ENCODE results near the gene SELENOS. TPM values are rescaled to one million over a fixed set of nuclear protein-coding genes. Genes with fewer than 3 reads are reported as not detected.

SELENOS gene
- 47.1 TPM for polyA plus RNA-seq (2013, experiment 1 of 2)
- 48.2 TPM for polyA plus RNA-seq (2013, experiment 2 of 2)

- Histone ChIP-seq H3K36me3 (ENCODE audit: control insufficient read depth, insufficient read depth, low read length) (peaks cover 15% of the 10 kb centered on the region), H3K4me1 (ENCODE audit: control insufficient read depth, low read depth, low read length) (no peaks in the 10 kb centered on the region), H3K79me2 (ENCODE audit: control insufficient read depth, insufficient read depth, low read length) (peaks cover 15% of the 10 kb centered on the region), H3K23ac (ENCODE audit: low read length) (no peak within 1 kb of the TSS), H3K9ac (ENCODE audit: low read length) (peak within 1 kb of the TSS; percentile 84), H2BK120ac (ENCODE audit: low read depth, low read length) (no peak within 1 kb of the TSS), H3K56ac (ENCODE audit: low read length) (peak within 1 kb of the TSS; percentile 94), H4K5ac (ENCODE audit: low read length) (no peak within 1 kb of the TSS), H3K4me2 (ENCODE audit: low read length) (peak within 1 kb of the TSS; percentile 89), H3K27ac (ENCODE audit: low read depth, low read length) (no peak within 1 kb of the TSS), H2BK5ac (ENCODE audit: low read length) (no peak within 1 kb of the TSS), H3K79me1 (ENCODE audit: low read length) (peaks cover 10% of the 10 kb centered on the region), H2BK15ac (replicated peaks; ENCODE audit: low read depth) (no peak within 1 kb of the TSS), H3K27me3 (ENCODE audit: insufficient read depth, low read length, poor library complexity) (no peaks in the 10 kb centered on the region), H3K4ac (ENCODE audit: low read depth, low read length) (peak within 1 kb of the TSS; percentile 60), H3K18ac (ENCODE audit: low read length) (peak within 1 kb of the TSS; percentile 60), H4K8ac (ENCODE audit: low read depth, low read length) (no peak within 1 kb of the TSS), H3K4me3 (ENCODE audit: low read length) (peak within 1 kb of the TSS; percentile 89), H2AK5ac (ENCODE audit: low read length) (no peak within 1 kb of the TSS)
- no CpG with 5 or more reads among the region's 91 CpGs for WGBS (ENCODE audit: extremely low coverage, insufficient coverage, low lambda C conversion rate)
- DNase-seq = peak; percentile 92
Measured at GRCh38 chr15:101277038-101277822, at the start of gene SELENOS. Gene SELENOS (minus strand): TSS chr15:101277485. CDS start chr15:101277417, 68 bp downstream.

GRCh38 chr15:101326462-101327146 lies 49.3 kb upstream of the SELENOS start:
- no peak for DNase-seq
- Histone ChIP-seq H2BK5ac (ENCODE audit: low read length) (no peak overlapping the region), H2BK15ac (replicated peaks; ENCODE audit: low read depth) (no peak overlapping the region), H4K8ac (ENCODE audit: low read depth, low read length) (no peak overlapping the region), H3K4ac (ENCODE audit: low read depth, low read length) (no peak overlapping the region), H3K79me2 (ENCODE audit: control insufficient read depth, insufficient read depth, low read length) (no peaks in the 10 kb centered on the region), H3K4me2 (ENCODE audit: low read length) (no peak overlapping the region), H3K9ac (ENCODE audit: low read length) (no peak overlapping the region), H3K4me3 (ENCODE audit: low read length) (no peak overlapping the region), H2BK120ac (ENCODE audit: low read depth, low read length) (no peak overlapping the region), H3K56ac (ENCODE audit: low read length) (no peak overlapping the region), H3K23ac (ENCODE audit: low read length) (no peak overlapping the region), H3K36me3 (ENCODE audit: control insufficient read depth, insufficient read depth, low read length) (no peaks in the 10 kb centered on the region), H2AK5ac (ENCODE audit: low read length) (no peak overlapping the region), H3K27ac (ENCODE audit: low read depth, low read length) (no peak overlapping the region), H3K4me1 (ENCODE audit: control insufficient read depth, low read depth, low read length) (no peaks in the 10 kb centered on the region), H3K79me1 (ENCODE audit: low read length) (no peaks in the 10 kb centered on the region), H3K18ac (ENCODE audit: low read length) (no peak overlapping the region), H3K27me3 (ENCODE audit: insufficient read depth, low read length, poor library complexity) (no peaks in the 10 kb centered on the region), H4K5ac (ENCODE audit: low read length) (no peak overlapping the region)
- no CpG with 5 or more reads among the region's 21 CpGs for WGBS (ENCODE audit: extremely low coverage, insufficient coverage, low lambda C conversion rate)

DNA sequence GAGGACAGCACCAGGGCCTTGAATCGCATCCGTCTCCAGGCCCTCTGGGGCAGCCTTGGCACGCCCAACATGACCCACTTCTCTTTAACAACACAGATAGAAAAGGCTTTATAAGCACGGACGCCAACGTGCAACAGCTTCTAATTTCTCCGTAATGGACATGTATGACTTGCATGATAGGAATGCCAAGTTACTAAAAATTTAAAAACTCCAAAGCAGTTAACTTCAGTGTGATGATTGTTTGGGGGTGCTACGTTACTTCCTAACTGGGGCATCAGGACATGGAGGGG lies 48.7 kb upstream of the SELENOS start:
- no peak for DNase-seq
- Histone ChIP-seq H3K79me2 (ENCODE audit: control insufficient read depth, insufficient read depth, low read length) (no peaks in the 10 kb centered on the region), H2BK5ac (ENCODE audit: low read length) (no peak overlapping the region), H3K36me3 (ENCODE audit: control insufficient read depth, insufficient read depth, low read length) (no peaks in the 10 kb centered on the region), H2BK15ac (replicated peaks; ENCODE audit: low read depth) (no peak overlapping the region), H3K4me1 (ENCODE audit: control insufficient read depth, low read depth, low read length) (no peaks in the 10 kb centered on the region), H3K4me2 (ENCODE audit: low read length) (no peak overlapping the region), H3K27ac (ENCODE audit: low read depth, low read length) (no peak overlapping the region), H3K4me3 (ENCODE audit: low read length) (no peak overlapping the region), H2AK5ac (ENCODE audit: low read length) (no peak overlapping the region), H3K23ac (ENCODE audit: low read length) (no peak overlapping the region), H2BK120ac (ENCODE audit: low read depth, low read length) (no peak overlapping the region), H3K9ac (ENCODE audit: low read length) (no peak overlapping the region), H4K5ac (ENCODE audit: low read length) (no peak overlapping the region), H3K56ac (ENCODE audit: low read length) (no peak overlapping the region), H3K18ac (ENCODE audit: low read length) (no peak overlapping the region), H3K4ac (ENCODE audit: low read depth, low read length) (no peak overlapping the region), H3K27me3 (ENCODE audit: insufficient read depth, low read length, poor library complexity) (no peaks in the 10 kb centered on the region), H3K79me1 (ENCODE audit: low read length) (no peaks in the 10 kb centered on the region), H4K8ac (ENCODE audit: low read depth, low read length) (no peak overlapping the region)
- no CpG with 5 or more reads among the region's 8 CpGs for WGBS (ENCODE audit: extremely low coverage, insufficient coverage, low lambda C conversion rate)

GRCh38 chr15:101325263-101326025 lies 48.2 kb upstream of the SELENOS start:
- H3K27ac ChIP-seq (ENCODE audit: low read depth, low read length) = no peak overlapping the region
- no peak overlapping the region for H3K4me2 ChIP-seq (ENCODE audit: low read length)
- H4K5ac ChIP-seq (ENCODE audit: low read length) = no peak overlapping the region

GRCh38 chr15:101324524-101325177 lies 47.4 kb upstream of the SELENOS start:
- no peak overlapping the region for H4K8ac ChIP-seq (ENCODE audit: low read depth, low read length)
- H2BK120ac ChIP-seq (ENCODE audit: low read depth, low read length) = no peak overlapping the region
- H3K79me1 ChIP-seq (ENCODE audit: low read length) = no peaks in the 10 kb centered on the region
- H3K9ac ChIP-seq (ENCODE audit: low read length) = no peak overlapping the region
- H3K79me2 ChIP-seq (ENCODE audit: control insufficient read depth, insufficient read depth, low read length) = no peaks in the 10 kb centered on the region
- H3K56ac ChIP-seq (ENCODE audit: low read length) = no peak overlapping the region
- H2AK5ac ChIP-seq (ENCODE audit: low read length) = no peak overlapping the region
- no peaks in the 10 kb centered on the region for H3K36me3 ChIP-seq (ENCODE audit: control insufficient read depth, insufficient read depth, low read length)
- no peak overlapping the region for H3K27ac ChIP-seq (ENCODE audit: low read depth, low read length)
- H2BK15ac ChIP-seq (replicated peaks; ENCODE audit: low read depth) = no peak overlapping the region
- no peaks in the 10 kb centered on the region for H3K4me1 ChIP-seq (ENCODE audit: control insufficient read depth, low read depth, low read length)
- H3K18ac ChIP-seq (ENCODE audit: low read length) = no peak overlapping the region
- no peak overlapping the region for H4K5ac ChIP-seq (ENCODE audit: low read length)
- no peaks in the 10 kb centered on the region for H3K27me3 ChIP-seq (ENCODE audit: insufficient read depth, low read length, poor library complexity)
- no peak overlapping the region for H3K4me3 ChIP-seq (ENCODE audit: low read length)
- H3K4me2 ChIP-seq (ENCODE audit: low read length) = no peak overlapping the region
- no peak for DNase-seq
- no peak overlapping the region for H2BK5ac ChIP-seq (ENCODE audit: low read length)
- no peak overlapping the region for H3K4ac ChIP-seq (ENCODE audit: low read depth, low read length)
- H3K23ac ChIP-seq (ENCODE audit: low read length) = no peak overlapping the region
- no CpG with 5 or more reads among the region's 13 CpGs for WGBS (ENCODE audit: extremely low coverage, insufficient coverage, low lambda C conversion rate)

More at GRCh38 chr15:101325263-101326025, 48.2 kb upstream of the SELENOS start:
- H4K8ac ChIP-seq (ENCODE audit: low read depth, low read length) = no peak overlapping the region
- H3K56ac ChIP-seq (ENCODE audit: low read length) = no peak overlapping the region
- H3K79me2 ChIP-seq (ENCODE audit: control insufficient read depth, insufficient read depth, low read length) = no peaks in the 10 kb centered on the region
- no peak overlapping the region for H3K4ac ChIP-seq (ENCODE audit: low read depth, low read length)
- H3K18ac ChIP-seq (ENCODE audit: low read length) = no peak overlapping the region
- H3K79me1 ChIP-seq (ENCODE audit: low read length) = no peaks in the 10 kb centered on the region
- no peaks in the 10 kb centered on the region for H3K4me1 ChIP-seq (ENCODE audit: control insufficient read depth, low read depth, low read length)
- no peak overlapping the region for H3K23ac ChIP-seq (ENCODE audit: low read length)
- H3K4me3 ChIP-seq (ENCODE audit: low read length) = no peak overlapping the region
- no peak overlapping the region for H2BK15ac ChIP-seq (replicated peaks; ENCODE audit: low read depth)
- no peak overlapping the region for H3K9ac ChIP-seq (ENCODE audit: low read length)
- no peak overlapping the region for H2BK5ac ChIP-seq (ENCODE audit: low read length)
- H3K36me3 ChIP-seq (ENCODE audit: control insufficient read depth, insufficient read depth, low read length) = no peaks in the 10 kb centered on the region
- no peak overlapping the region for H2AK5ac ChIP-seq (ENCODE audit: low read length)
- WGBS (ENCODE audit: extremely low coverage, insufficient coverage, low lambda C conversion rate) = no CpG with 5 or more reads among the region's 19 CpGs
- no peaks in the 10 kb centered on the region for H3K27me3 ChIP-seq (ENCODE audit: insufficient read depth, low read length, poor library complexity)
- no peak overlapping the region for H2BK120ac ChIP-seq (ENCODE audit: low read depth, low read length)
- DNase-seq = no peak

Measured in mesendoderm (in vitro differentiated cells).